CD1c-positive myeloid dendritic cell (primary cell): ENCODE measurements around the gene ST7.

Experiments used
- DNase-seq: peaks from one replicate; pipeline ENCODE4 v3.0.0-alpha.2; 2016; ENCODE audit errors: extremely low spot score

ST7 gene

GRCh38 chr7:117127585-117128168 lies 174.4 kb downstream of the ST7 start:
- DNase-seq: peak; percentile 82

GRCh38 chr7:117129521-117129955 lies 176.2 kb downstream of the ST7 start:
- DNase-seq: no peak

GRCh38 chr7:117130262-117130661 lies 177.0 kb downstream of the ST7 start:
- no peak for DNase-seq

GRCh38 chr7:117132321-117133120 lies 179.2 kb downstream of the ST7 start:
- DNase-seq: no peak

- no peak for DNase-seq
Observed at GRCh38 chr7:117133125-117133524, 179.8 kb downstream of the ST7 start.

GRCh38 chr7:117134411-117134810 lies 181.1 kb downstream of the ST7 start:
- DNase-seq: no peak

- DNase-seq: no peak
Observed at GRCh38 chr7:117134889-117135552, 181.7 kb downstream of the ST7 start.

- no peak for DNase-seq
Observed at GRCh38 chr7:117135553-117135891, 182.2 kb downstream of the ST7 start.

- DNase-seq: no peak
Observed at GRCh38 chr7:117137868-117138267, 184.6 kb downstream of the ST7 start.

GRCh38 chr7:117138495-117138894 lies 185.2 kb downstream of the ST7 start:
- peak; percentile 12 for DNase-seq

- DNase-seq: peak; percentile 37
Observed at GRCh38 chr7:117138981-117139380, 185.7 kb downstream of the ST7 start.

GRCh38 chr7:117139397-117139984 lies 186.2 kb downstream of the ST7 start:
- no peak for DNase-seq

GRCh38 chr7:117140921-117141320 lies 187.6 kb downstream of the ST7 start:
- DNase-seq: no peak

GRCh38 chr7:117143066-117143465 lies 189.8 kb downstream of the ST7 start:
- DNase-seq: no peak

- DNase-seq: no peak
Observed at GRCh38 chr7:117143580-117143979, 190.3 kb downstream of the ST7 start.

- no peak for DNase-seq
Observed at GRCh38 chr7:117145333-117145732, 192.0 kb downstream of the ST7 start.

- DNase-seq: peak; percentile 25
Observed at GRCh38 chr7:117146059-117146458, 192.8 kb downstream of the ST7 start.

- peak; percentile 31 for DNase-seq
Observed at GRCh38 chr7:117146511-117146910, 193.2 kb downstream of the ST7 start.

GRCh38 chr7:117148971-117149370 lies 195.7 kb downstream of the ST7 start:
- DNase-seq: no peak

- DNase-seq: no peak
Observed at GRCh38 chr7:117149692-117150091, 196.4 kb downstream of the ST7 start.

- DNase-seq: no peak
Observed at GRCh38 chr7:117152213-117153007, 199.1 kb downstream of the ST7 start.
